Measurements from ENCODE around the gene SPR.

SPR gene

DNA sequence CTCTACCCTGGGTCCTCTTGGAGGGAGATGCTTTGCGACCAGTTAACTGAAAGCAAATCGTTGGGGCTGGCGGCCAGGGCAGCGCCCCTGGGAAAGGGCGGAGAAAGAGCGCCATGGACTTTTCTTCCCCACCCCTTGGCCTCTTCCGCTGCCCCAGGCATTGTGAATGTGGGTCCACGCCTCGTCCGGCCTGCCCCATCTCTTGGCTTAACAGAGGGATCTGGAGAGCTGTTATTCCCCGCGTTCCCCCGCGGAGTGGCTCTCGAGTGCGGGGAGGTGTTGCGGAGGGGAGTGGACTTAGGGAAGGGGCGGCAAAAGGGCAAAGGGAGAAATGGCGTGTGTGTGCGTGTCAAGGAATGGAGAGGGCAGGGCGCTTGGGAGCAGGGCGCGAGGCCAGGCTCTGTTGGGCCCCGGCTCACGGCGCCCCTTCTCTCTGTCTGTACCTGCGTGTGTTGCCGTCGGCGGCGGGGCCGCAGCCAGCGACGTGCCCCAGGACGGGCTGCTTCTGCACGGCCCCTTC lies 36.7 kb downstream of the SPR start:
- no peaks in the 10 kb centered on the region; the same call in 1 of the 2 replicates for H3K27me3 ChIP-seq (replicated peaks; ENCODE audit: control insufficient read depth, insufficient read depth, low read length)
- no peak overlapping the region for H3K4me3 ChIP-seq (replicated peaks; ENCODE audit: low read depth, low read length)
- H3K36me3 ChIP-seq (ENCODE audit: control insufficient read depth, insufficient read depth, low read length): no peaks in the 10 kb centered on the region
- no peak for TF ChIP-seq CTCF (IDR thresholded peaks at IDR 0.05; ENCODE audit: insufficient read depth, low read length, poor library complexity, severe bottlenecking)
- no peak for DNase-seq (ENCODE audit: extremely low read depth, insufficient read length)

DNA sequence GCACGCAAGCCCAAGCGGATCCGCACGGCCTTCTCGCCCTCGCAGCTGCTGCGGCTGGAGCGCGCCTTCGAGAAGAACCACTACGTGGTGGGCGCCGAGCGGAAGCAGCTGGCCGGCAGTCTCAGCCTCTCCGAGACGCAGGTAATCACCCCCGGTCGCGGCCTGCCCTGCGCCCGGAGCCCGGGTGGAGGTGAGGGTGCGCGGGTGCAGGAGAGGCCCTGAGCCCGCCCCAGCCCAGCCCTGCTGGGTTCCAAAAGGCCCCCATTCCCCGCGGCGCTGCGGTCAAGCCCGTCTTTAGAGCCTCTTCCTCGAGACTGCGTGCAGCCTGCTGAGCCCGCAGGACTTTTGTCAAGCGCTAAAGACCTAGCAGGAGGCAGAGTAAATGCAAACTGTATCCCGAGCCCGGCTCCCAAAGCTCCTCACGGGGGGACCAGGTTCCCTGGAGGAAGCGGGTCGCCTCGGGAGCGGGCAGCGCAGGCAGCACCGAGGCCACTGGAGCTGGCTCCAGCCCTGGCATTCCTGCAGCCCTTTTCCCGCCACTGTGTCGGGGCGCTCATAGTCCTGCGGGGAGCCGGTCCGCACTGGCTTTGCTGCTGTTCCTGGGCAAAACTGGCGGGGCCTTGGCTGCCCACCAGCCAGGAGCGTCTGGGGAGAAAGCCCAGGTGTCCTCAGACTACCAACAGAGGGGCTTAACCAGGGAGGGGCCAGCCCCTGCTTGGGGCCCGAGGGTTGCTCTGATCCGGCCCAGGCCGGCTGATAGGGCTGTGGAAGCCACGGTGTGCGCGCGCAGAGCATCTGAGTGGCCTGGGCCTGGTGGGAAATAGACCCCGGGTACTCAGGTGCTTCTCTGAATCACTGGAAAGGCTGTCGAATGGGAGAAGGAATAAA lies 37.4 kb downstream of the SPR start:
- no peak for TF ChIP-seq CTCF (IDR thresholded peaks at IDR 0.05; ENCODE audit: insufficient read depth, low read length, poor library complexity, severe bottlenecking)
- peak; percentile 52 for DNase-seq (ENCODE audit: extremely low read depth, insufficient read length)
- Histone ChIP-seq H3K4me3 (replicated peaks; ENCODE audit: low read depth, low read length) (no peak overlapping the region), H3K36me3 (ENCODE audit: control insufficient read depth, insufficient read depth, low read length) (no peaks in the 10 kb centered on the region), H3K27me3 (replicated peaks; ENCODE audit: control insufficient read depth, insufficient read depth, low read length) (no peaks in the 10 kb centered on the region)

DNA sequence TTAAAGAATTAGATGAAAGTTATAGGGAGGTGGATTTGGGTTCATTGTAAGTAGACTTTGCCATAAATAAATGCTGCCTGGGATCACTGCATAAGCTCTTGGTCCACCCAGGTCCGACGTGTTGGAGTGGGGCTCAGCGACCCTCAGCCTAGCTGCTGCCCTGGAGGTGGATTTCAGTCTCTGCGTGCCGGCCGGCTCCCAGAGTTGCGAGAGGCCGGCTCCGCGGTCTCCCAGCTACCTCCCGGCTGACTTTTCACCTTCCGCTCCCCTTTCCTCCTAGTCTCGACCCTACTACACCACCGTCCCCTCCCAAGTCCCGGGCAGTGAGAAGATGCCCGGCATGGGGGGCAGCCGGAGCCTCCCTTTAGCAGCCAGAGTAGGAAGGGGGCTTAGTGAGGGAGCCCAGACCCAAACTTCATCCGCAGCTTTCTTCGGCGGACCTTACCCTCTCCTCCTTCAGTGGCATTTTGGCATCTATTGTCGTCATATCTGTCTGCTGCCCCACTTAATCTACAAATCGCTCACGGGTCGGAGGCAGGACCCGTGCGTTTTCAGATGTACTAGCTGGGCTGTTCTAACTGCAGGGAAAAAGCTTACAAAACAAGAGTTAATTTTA lies 38.2 kb downstream of the SPR start:
- TF ChIP-seq CTCF (IDR thresholded peaks at IDR 0.05; ENCODE audit: insufficient read depth, low read length, poor library complexity, severe bottlenecking): no peak
- no peaks in the 10 kb centered on the region for H3K36me3 ChIP-seq (ENCODE audit: control insufficient read depth, insufficient read depth, low read length)
- DNase-seq (ENCODE audit: extremely low read depth, insufficient read length): no peak
- H3K27me3 ChIP-seq (replicated peaks; ENCODE audit: control insufficient read depth, insufficient read depth, low read length): no peaks in the 10 kb centered on the region
- no peak overlapping the region for H3K4me3 ChIP-seq (replicated peaks; ENCODE audit: low read depth, low read length)

GRCh38 chr2:72926368-72926767 lies 39.2 kb downstream of the SPR start:
- no peaks in the 10 kb centered on the region for H3K27me3 ChIP-seq (replicated peaks; ENCODE audit: control insufficient read depth, insufficient read depth, low read length)
- H3K4me3 ChIP-seq (replicated peaks; ENCODE audit: low read depth, low read length): no peak overlapping the region
- TF ChIP-seq CTCF (IDR thresholded peaks at IDR 0.05; ENCODE audit: insufficient read depth, low read length, poor library complexity, severe bottlenecking): no peak
- DNase-seq (ENCODE audit: extremely low read depth, insufficient read length): no peak
- H3K36me3 ChIP-seq (ENCODE audit: control insufficient read depth, insufficient read depth, low read length): no peaks in the 10 kb centered on the region

- no peak for TF ChIP-seq CTCF (IDR thresholded peaks at IDR 0.05; ENCODE audit: insufficient read depth, low read length, poor library complexity, severe bottlenecking)
- no peak overlapping the region for H3K4me3 ChIP-seq (replicated peaks; ENCODE audit: low read depth, low read length)
- no peaks in the 10 kb centered on the region for H3K36me3 ChIP-seq (ENCODE audit: control insufficient read depth, insufficient read depth, low read length)
- no peak for DNase-seq (ENCODE audit: extremely low read depth, insufficient read length)
- no peaks in the 10 kb centered on the region for H3K27me3 ChIP-seq (replicated peaks; ENCODE audit: control insufficient read depth, insufficient read depth, low read length)
Measured at GRCh38 chr2:72926811-72927465, 39.7 kb downstream of the SPR start.

Data from GM06990 (cell line).